H1 (cell line): ENCODE data around the gene GNAO1. TPM values are rescaled to one million over a fixed set of nuclear protein-coding genes. Genes with fewer than 3 reads are reported as not detected.

Experiments used
- CTCF ChIA-PET: fragments of 300-600 bp; sonication (Branson Sonifier 250); formaldehyde crosslinking; loops from one replicate; lab custom pipeline; 2021; ENCODE audit not compliant: partially characterized antibody; lab: Charles Lee
- POLR2A ChIA-PET: fragments of 300-600 bp; sonication (Branson Sonifier 250); formaldehyde crosslinking; loops from one replicate; lab custom pipeline; 2021; ENCODE audit warnings: inconsistent platforms; ENCODE audit not compliant: partially characterized antibody; lab: Charles Lee
- DNase-seq, 2 experiments: peaks; one replicate each; pipeline versions ENCODE4 v3.0.0 to v3.0.0-alpha.2; 2010 to 2022; ENCODE audit warnings: low spot score in 2 of 2, low read depth in 1 of 2, mixed read lengths in 1 of 2
- FAIRE-seq: peaks from 2 replicates; lab custom pipeline; 2011; peaks lifted over from hg19 to GRCh38; lab: Jason Lieb, UNC
- H2AFZ ChIP-seq: 2 replicates; pipeline ENCODE4 v1.8.1; 2012; ENCODE audit warnings: low read length, inconsistent platforms
- H2AK5ac ChIP-seq: 2 replicates; pipeline ENCODE4 v1.6.1; 2013; ENCODE audit warnings: low read depth, low read length
- H2BK120ac ChIP-seq: replicated peaks from 2 replicates; pipeline ENCODE3; 2013; ENCODE audit warnings: low read depth, low read length, inconsistent platforms
- H2BK12ac ChIP-seq: 2 replicates; pipeline ENCODE4 v1.6.1; 2013; ENCODE audit warnings: low read depth, low read length
- H2BK15ac ChIP-seq: 2 replicates; pipeline ENCODE4 v1.6.1; 2013; ENCODE audit warnings: low read length
- H2BK20ac ChIP-seq: 2 replicates; pipeline ENCODE4 v1.6.1; 2013; ENCODE audit warnings: low read length
- H2BK5ac ChIP-seq: 2 replicates; pipeline ENCODE4 v1.6.1; 2013; ENCODE audit warnings: low read depth, low read length
- H3K14ac ChIP-seq: 2 replicates; pipeline ENCODE4 v1.6.1; 2013; ENCODE audit warnings: inconsistent platforms; ENCODE audit not compliant: insufficient read length
- H3K18ac ChIP-seq: 2 replicates; pipeline ENCODE4 v1.6.1; 2013; ENCODE audit warnings: low read length; ENCODE audit errors: extremely low read depth
- H3K23ac ChIP-seq: 2 replicates; pipeline ENCODE4 v1.6.1; 2013; ENCODE audit warnings: inconsistent platforms; ENCODE audit not compliant: insufficient read length
- H3K23me2 ChIP-seq: 2 replicates; pipeline ENCODE4 v1.6.1; 2013; ENCODE audit warnings: low read depth, low read length
- H3K27ac ChIP-seq: 2 replicates; pipeline ENCODE4 v1.6.1; 2011; ENCODE audit warnings: low read depth, low read length, inconsistent platforms
- H3K27me3 ChIP-seq, 4 experiments: replicated peaks in 1 of 4; 1 replicate in 1 of 4; 2 replicates in 3 of 4; pipeline versions ENCODE4 v1.6.1 to v1.8.1; 2011 to 2013; ENCODE audit warnings: low read length in 3 of 4, mild to moderate bottlenecking in 3 of 4, inconsistent platforms in 2 of 4, mixed read lengths in 2 of 4, moderate library complexity in 1 of 4; ENCODE audit not compliant: control insufficient read depth in 3 of 4, insufficient read depth in 3 of 4; ENCODE audit errors: extremely low read depth in 1 of 4
- H3K36me3 ChIP-seq, 4 experiments: 2 replicates each; pipeline versions ENCODE4 v1.6.1 to v1.8.1; 2011 to 2013; ENCODE audit warnings: mild to moderate bottlenecking in 4 of 4, low read length in 3 of 4, moderate library complexity in 2 of 4, control low read depth in 1 of 4, inconsistent platforms in 1 of 4; ENCODE audit not compliant: insufficient read depth in 4 of 4, control insufficient read depth in 2 of 4
- H3K4ac ChIP-seq: replicated peaks from 2 replicates; pipeline ENCODE3; 2013; ENCODE audit warnings: low read length, low read depth, mixed read lengths, inconsistent platforms; ENCODE audit not compliant: insufficient read length
- H3K4me1 ChIP-seq, 4 experiments: replicated peaks in 1 of 4; 1 replicate in 1 of 4; 2 replicates in 3 of 4; pipeline versions ENCODE4 v1.6.1 to v1.8.1; 2011 to 2013; ENCODE audit warnings: low read length in 3 of 4, inconsistent platforms in 2 of 4, mixed read lengths in 1 of 4; ENCODE audit not compliant: insufficient read depth in 4 of 4, control insufficient read depth in 3 of 4
- H3K4me2 ChIP-seq, 2 experiments: 2 replicates each; pipeline versions ENCODE4 v1.6.1 to v1.8.1; 2011 to 2013; ENCODE audit warnings: low read depth in 2 of 2, low read length in 2 of 2, control low read depth in 1 of 2, inconsistent platforms in 1 of 2, mild to moderate bottlenecking in 1 of 2; ENCODE audit not compliant: insufficient read depth in 1 of 2
- H3K4me3 ChIP-seq, 4 experiments: fragments of 200-600, 300-600 bp in 1 of 4; sonication (generic), shearing (Covaris generic), sonication (Bioruptor Twin) in 1 of 4; 2 replicates each; pipeline versions ENCODE4 v1.5.1 to v1.8.1; 2011 to 2016; ENCODE audit warnings: low read length in 4 of 4, low read depth in 3 of 4, control low read depth in 2 of 4, inconsistent platforms in 2 of 4, mild to moderate bottlenecking in 2 of 4, mixed read lengths in 1 of 4, moderate library complexity in 1 of 4; ENCODE audit not compliant: insufficient read depth in 2 of 4; ENCODE audit errors: extremely low read depth in 1 of 4
- H3K56ac ChIP-seq: replicated peaks from 2 replicates; pipeline ENCODE3; 2013; ENCODE audit warnings: low read depth, mild to moderate bottlenecking, mixed read lengths, low read length, inconsistent platforms; ENCODE audit not compliant: insufficient read length
- H3K79me1 ChIP-seq: 2 replicates; pipeline ENCODE4 v1.6.1; 2013; ENCODE audit warnings: low read depth, low read length, control low read depth
- H3K79me2 ChIP-seq, 2 experiments: 2 replicates each; pipeline versions ENCODE4 v1.6.1 to v1.8.1; 2012 to 2013; ENCODE audit warnings: low read length in 2 of 2, mild to moderate bottlenecking in 2 of 2, inconsistent platforms in 1 of 2; ENCODE audit not compliant: insufficient read depth in 2 of 2, control insufficient read depth in 1 of 2
- H3K9ac ChIP-seq, 4 experiments: replicated peaks in 1 of 4; 1 replicate in 1 of 4; 2 replicates in 3 of 4; pipeline versions ENCODE4 v1.6.1 to v1.8.1; 2011 to 2013; ENCODE audit warnings: low read depth in 3 of 4, low read length in 3 of 4, control low read depth in 2 of 4, mild to moderate bottlenecking in 2 of 4, moderate library complexity in 2 of 4, inconsistent platforms in 1 of 4; ENCODE audit errors: extremely low read depth in 1 of 4
- H3K9me3 ChIP-seq, 2 experiments: 2 replicates each; pipeline versions ENCODE4 v1.6.1 to v1.8.1; 2012 to 2013; ENCODE audit warnings: mild to moderate bottlenecking in 2 of 2, moderate library complexity in 2 of 2, control low read depth in 1 of 2, inconsistent platforms in 1 of 2, low read depth in 1 of 2, low read length in 1 of 2, mixed read lengths in 1 of 2; ENCODE audit not compliant: insufficient read depth in 2 of 2
- H4K20me1 ChIP-seq, 2 experiments: replicated peaks in 1 of 2; 2 replicates each; pipeline versions ENCODE3 to v1.8.1; 2011 to 2013; ENCODE audit warnings: inconsistent platforms in 2 of 2, low read length in 2 of 2, mild to moderate bottlenecking in 1 of 2; ENCODE audit not compliant: insufficient read depth in 2 of 2, control insufficient read depth in 1 of 2
- H4K5ac ChIP-seq: 2 replicates; pipeline ENCODE4 v1.6.1; 2013; ENCODE audit warnings: low read length, low read depth, mixed read lengths, inconsistent platforms; ENCODE audit not compliant: insufficient read length
- H4K8ac ChIP-seq: 2 replicates; pipeline ENCODE4 v1.8.0; 2013; ENCODE audit warnings: mild to moderate bottlenecking, moderate library complexity, low read length, inconsistent platforms; ENCODE audit not compliant: insufficient read depth; ENCODE audit errors: extremely low read depth
- H4K91ac ChIP-seq: replicated peaks from 2 replicates; pipeline ENCODE3; 2013; ENCODE audit warnings: low read length, mixed read lengths, inconsistent platforms; ENCODE audit not compliant: insufficient read length
- ATF2 ChIP-seq: IDR thresholded peaks from 2 replicates; pipeline ENCODE4 v1.6.1; 2012; ENCODE audit warnings: low read length, inconsistent platforms
- NRF1 ChIP-seq: IDR thresholded peaks from 2 replicates; pipeline ENCODE4 v1.6.1; 2011; ENCODE audit warnings: mild to moderate bottlenecking, low read depth, low read length, improper control_type of control experiment
- POU5F1 ChIP-seq: IDR thresholded peaks from 2 replicates; pipeline ENCODE4 v1.6.1; 2011; ENCODE audit warnings: low read depth, mild to moderate bottlenecking, low read length, moderate library complexity
- WGBS, 2 experiments: shearing (Covaris generic) in 1 of 2; methylation state at CpG; one replicate each; pipeline versions ENCODE4 v1.1.6 to v1.1.7; 2013 to 2015; ENCODE audit warnings: low lambda C conversion rate in 2 of 2, mixed read lengths in 2 of 2, inconsistent platforms in 1 of 2, low coverage in 1 of 2, missing lambda C conversion rate in 1 of 2; ENCODE audit not compliant: insufficient replicate concordance in 2 of 2, insufficient coverage in 1 of 2, insufficient read length in 1 of 2; ENCODE audit errors: extremely low coverage in 1 of 2, missing lambda C conversion rate in 1 of 2; 5-methylcytosine and 5-hydroxymethylcytosine counted together
- polyA plus RNA-seq, 7 experiments: library from polyadenylated mRNA; depleted of rRNA in 3 of 7; stranded (reverse) in 5 of 7; unstranded in 2 of 7; fragments of >200 nt in 5 of 7; fragments of 200-250 nt in 2 of 7; gene quantifications; 1 replicate in 5 of 7; 2 replicates in 1 of 7; 4 replicates in 1 of 7; pipeline versions ENCODE4 v1.2.1 to v1.2.3, GENCODE V29; 2011 to 2013; ENCODE audit warnings: missing spikeins in 2 of 7, mixed read lengths in 2 of 7
- total RNA-seq: library from RNA; stranded (reverse); fragmentation: NEBNext Ultra II Directional; extraction: Animal tissue kit (Norgen Biotek cat#: 25700); gene quantifications from 2 replicates; pipeline ENCODE4 v1.2.1, GENCODE V29; 2021

GNAO1 gene
- total and polyA plus RNA-seq, 2 of the 8 experiments (the other 6 are each of a cell fraction or from before 2014, with no cell fraction given): 6.7 to 34.4 TPM

DNA sequence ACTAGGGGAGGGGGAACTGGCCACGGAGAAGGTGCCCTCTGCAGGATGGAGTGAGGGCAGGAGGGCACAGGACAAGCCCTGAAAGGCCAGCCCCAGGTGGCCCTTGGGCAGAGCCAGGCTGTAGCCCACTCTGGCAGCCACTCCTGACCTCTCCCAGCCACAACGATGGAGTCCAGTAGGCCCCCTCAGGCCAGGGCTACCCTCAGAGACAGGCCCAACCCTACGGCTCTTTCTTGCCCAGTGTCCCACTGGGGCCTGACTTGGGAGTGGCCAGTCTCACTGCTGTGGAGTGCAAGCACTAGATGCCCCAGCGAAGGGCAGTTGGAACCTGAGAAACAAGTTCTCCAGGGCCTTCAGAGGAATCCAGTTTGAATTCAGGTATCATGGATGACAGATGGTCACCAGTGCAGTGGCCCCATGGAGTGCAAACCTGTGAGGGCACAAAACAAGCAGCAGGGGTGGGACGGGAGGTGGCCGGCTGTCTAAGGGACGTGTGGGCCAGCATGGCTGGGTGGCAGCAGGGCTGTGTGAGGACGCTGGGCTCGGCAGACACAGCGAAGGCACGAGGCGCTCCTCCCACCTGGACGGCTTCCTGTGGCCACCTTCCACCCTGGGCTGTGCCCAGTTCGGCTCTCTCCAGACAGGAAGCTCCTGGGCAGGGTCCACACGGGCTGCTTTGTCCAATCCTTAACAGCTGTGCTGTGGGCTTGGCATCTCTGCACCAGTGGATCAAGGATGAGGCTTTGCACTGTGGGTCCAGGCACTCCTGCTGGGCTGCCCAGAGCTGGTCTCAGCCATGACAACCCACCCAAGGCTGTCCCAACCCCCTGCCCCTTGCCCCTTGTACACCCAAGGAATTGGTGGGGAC lies 162.0 kb downstream of the GNAO1 start:
- Histone ChIP-seq H3K18ac (no peak overlapping the region), H3K27ac (no peak overlapping the region), H3K36me3 (no peaks in the 10 kb centered on the region), H2BK5ac (no peak overlapping the region; the same call in 1 of the 2 replicates), H3K23me2 (no peaks in the 10 kb centered on the region), H3K79me1 (no peaks in the 10 kb centered on the region; the same call in 1 of the 2 replicates), H3K56ac (no peak overlapping the region), H4K5ac (no peak overlapping the region), H2AK5ac (no peak overlapping the region), H3K4me1 (peaks cover 0 to 15% (median 11%) of the 10 kb centered on the region in 4 experiments; a peak in 6 of 7 replicates), H3K4ac (no peak overlapping the region), H4K20me1 (peaks cover 0 to 2% of the 10 kb centered on the region in 2 experiments), H3K9me3 (no peaks in the 10 kb centered on the region), H3K4me2 (no peak overlapping the region), H2BK12ac (no peak overlapping the region), H3K4me3 (no peak overlapping the region), H2BK15ac (no peak overlapping the region), H3K9ac (no peak overlapping the region), H4K91ac (no peak overlapping the region), H3K14ac (no peak overlapping the region), H2BK120ac (no peak overlapping the region), H3K27me3 (no peaks in the 10 kb centered on the region; a peak in 1 of 7 replicates), H3K79me2 (no peaks in the 10 kb centered on the region), H2AFZ (no peak overlapping the region), H2BK20ac (no peak overlapping the region), H3K23ac (no peak overlapping the region), H4K8ac (no peak overlapping the region; the same call in 1 of the 2 replicates)
- FAIRE-seq (no peak), DNase-seq (no peak)
- WGBS, 2 experiments: 82% methylated on average over 15 of the region's 15 CpGs; no CpG with 5 or more reads in 1 of the 2 experiments
- POLR2A ChIA-PET: no interaction called here
- TF ChIP-seq POU5F1 (no peak), ATF2 (no peak), NRF1 (no peak)
- CTCF ChIA-PET: interaction anchor here (1.0 to 1.8 kb wide), 2 partner anchors 11 to 47 kb away, joined by 4 read pairs; no protein-coding TSS in a partner anchor
